ENCODE results near the gene CPT1B. TPM values are rescaled to one million over a fixed set of nuclear protein-coding genes. Genes with fewer than 3 reads are reported as not detected.

The CPT1B gene
- total and polyA plus RNA-seq, 2 of the 4 experiments (the other 2 are of a cell fraction): 0.36 to 1.8 TPM

DNA sequence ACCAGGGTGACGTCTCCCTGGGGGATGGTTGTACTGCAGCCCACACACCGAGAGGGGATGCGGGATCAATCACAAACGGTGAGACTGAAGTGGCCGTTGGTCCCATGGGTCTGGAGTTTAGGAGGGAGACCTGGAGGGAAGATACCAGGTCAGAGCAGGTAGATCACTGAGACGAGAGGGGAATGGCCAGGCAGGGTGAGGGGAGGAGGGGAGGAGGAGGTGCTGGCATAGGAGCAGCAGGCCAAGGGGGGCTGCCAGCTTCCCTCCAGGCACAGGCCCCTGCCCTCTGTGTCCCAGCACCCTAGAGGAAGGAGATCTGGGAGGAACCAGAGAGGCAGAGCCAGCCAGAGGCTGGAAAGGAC, 29.4 kb upstream of the CPT1B start:
- Histone ChIP-seq H3K9me3 (ENCODE audit: control insufficient read depth, insufficient read depth, low read length) (no peaks in the 10 kb centered on the region), H3K56ac (ENCODE audit: extremely low read depth, insufficient read depth, low read length) (no peak overlapping the region), H3K27ac (ENCODE audit: insufficient read depth, low read length) (no peak overlapping the region), H3K79me1 (ENCODE audit: low read depth in 1 of 2, low read length in 2 of 2) (no peaks in the 10 kb centered on the region), H4K91ac (ENCODE audit: insufficient read depth, low read depth, low read length) (no peak overlapping the region), H3K36me3 (ENCODE audit: control insufficient read depth, insufficient read depth, low read length) (no peaks in the 10 kb centered on the region), H3K14ac (replicated peaks; ENCODE audit: low read depth, low read length) (no peak overlapping the region), H3K9ac (ENCODE audit: low read depth, low read length) (no peak overlapping the region), H2AFZ (replicated peaks; ENCODE audit: low read length, poor library complexity) (no peak overlapping the region), H2BK15ac (ENCODE audit: low read depth, low read length) (no peak overlapping the region), H2BK120ac (ENCODE audit: low read depth, low read length) (no peak overlapping the region), H3K4me3 (ENCODE audit: insufficient read depth, low read depth, low read length) (no peak overlapping the region), H4K5ac (ENCODE audit: low read depth, low read length) (no peak overlapping the region), H3K27me3 (ENCODE audit: control insufficient read depth, insufficient read depth, low read length) (peaks cover 78% of the 10 kb centered on the region), H2AK9ac (replicated peaks; ENCODE audit: low read depth, low read length, poor library complexity) (no peak overlapping the region), H4K8ac (ENCODE audit: low read depth in 2 of 2, low read length in 2 of 2) (no peak overlapping the region), H2AK5ac (ENCODE audit: low read depth, low read length) (no peak overlapping the region), H3K4ac (ENCODE audit: low read depth, low read length) (no peak overlapping the region), H3K18ac (ENCODE audit: low read depth, low read length) (no peak overlapping the region), H3K4me1 (ENCODE audit: control insufficient read depth, insufficient read depth, low read length) (no peaks in the 10 kb centered on the region), H3K9me1 (ENCODE audit: insufficient read depth, low read length) (0 out of 2 replicates have a peak, but pooled peaks cover 2% of the 10 kb centered on the region), H3K4me2 (ENCODE audit: low read depth, low read length) (no peak overlapping the region), H3K23ac (ENCODE audit: low read depth, low read length) (no peak overlapping the region), H4K20me1 (ENCODE audit: insufficient read depth, low read length) (peaks cover 4% of the 10 kb centered on the region), H2BK5ac (ENCODE audit: low read depth, low read length, poor library complexity, severe bottlenecking) (no peak overlapping the region), H2BK20ac (ENCODE audit: low read depth, low read length) (no peak overlapping the region)
- CTCF ChIA-PET: no interaction called here
- POLR2A ChIA-PET (ENCODE audit: unreplicated experiment): no interaction called here
- intact Hi-C loops (cut with micrococcal nuclease) (no loop called here), in situ Hi-C loops (cut with MboI; ENCODE audit: low sequenced_read_pairs) (no loop called here), dilution Hi-C loops (cut with HindIII; ENCODE audit: low sequenced_read_pairs, unreplicated experiment) (no loop called here)
- TF ChIP-seq MAFK (IDR thresholded peaks at IDR 0.05; ENCODE audit: low read depth, low read length): no peak
- no peak for TF ChIP-seq MXI1 (IDR thresholded peaks at IDR 0.05; ENCODE audit: borderline replicate concordance, low read depth, low read length)
- no peak for TF ChIP-seq NFE2L2 (IDR thresholded peaks at IDR 0.05; ENCODE audit: low read depth, low read length)
- no peak for TF ChIP-seq FOS (IDR thresholded peaks at IDR 0.05; ENCODE audit: low read depth, low read length)
- no peak for TF ChIP-seq CHD1 (IDR thresholded peaks at IDR 0.05; ENCODE audit: low read depth, low read length)
- TF ChIP-seq CEBPB (IDR thresholded peaks at IDR 0.05; ENCODE audit: low read depth, low read length): no peak
- TF ChIP-seq POLR2A (IDR thresholded peaks at IDR 0.05; ENCODE audit: low read depth, low read length): no peak
- no peak for TF ChIP-seq RCOR1 (IDR thresholded peaks at IDR 0.05; ENCODE audit: insufficient replicate concordance, low read length)
- no peak for TF ChIP-seq BHLHE40 (IDR thresholded peaks at IDR 0.05; ENCODE audit: low read depth, low read length)
- no peak for TF ChIP-seq SMC3 (IDR thresholded peaks at IDR 0.05; ENCODE audit: low read depth, low read length)
- TF ChIP-seq CTCF (conservative IDR thresholded peaks at IDR 0.05; ENCODE audit: low read depth, low read length): no peak
- no peak for TF ChIP-seq RAD21 (IDR thresholded peaks at IDR 0.05; ENCODE audit: low read length)
- TF ChIP-seq RFX5 (IDR thresholded peaks at IDR 0.05; ENCODE audit: low read depth, low read length): no peak
- no peak for TF ChIP-seq USF2 (IDR thresholded peaks at IDR 0.05; ENCODE audit: low read depth, low read length)
- no peak for TF ChIP-seq MAZ (IDR thresholded peaks at IDR 0.05; ENCODE audit: borderline replicate concordance, low read depth, low read length)
- no peak for TF ChIP-seq ELK1 (IDR thresholded peaks at IDR 0.05; ENCODE audit: borderline replicate concordance, low read depth, low read length)
- ATAC-seq (ENCODE audit: low read depth) (no peak), DNase-seq (no peak)
- BruUV-seq (replicated peaks): no TSS peak
- WGBS, 2 experiments (ENCODE audit: extremely low coverage in 2 of 2, insufficient read length in 1 of 2): 51% methylated on average over 6 of the region's 6 CpGs; no CpG with 5 or more reads in 1 of the 2 experiments

All from IMR-90 (cell line).